CD4-positive, alpha-beta T cell treated with Interleukin-17A for 1 hour (primary cell): Measurements from ENCODE around the gene VAT1.

Source experiments
- DNase-seq: peaks from one replicate; pipeline ENCODE4 v3.0.0-alpha.2; 2020

VAT1 gene

DNA sequence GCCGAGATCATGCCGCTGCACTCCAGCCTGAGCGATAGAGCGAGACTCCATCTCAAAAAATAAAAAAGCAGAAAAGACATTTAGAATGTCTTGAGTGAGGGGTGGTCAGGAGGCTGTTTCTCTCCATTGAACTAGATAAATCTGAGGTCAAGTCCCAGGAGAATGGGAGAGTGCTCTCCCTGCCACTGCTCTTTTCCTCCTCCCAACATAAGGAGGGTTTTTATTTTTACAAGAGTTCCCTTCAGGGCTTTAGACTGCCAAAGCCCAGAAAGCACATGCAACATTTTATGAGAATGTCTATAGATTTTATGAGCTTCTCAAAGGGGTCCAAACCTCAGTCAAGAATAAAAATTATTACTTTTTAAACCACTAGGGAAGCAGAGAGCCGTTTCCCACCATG, 4.4 kb upstream of the VAT1 start:
- DNase-seq: no peak

DNA sequence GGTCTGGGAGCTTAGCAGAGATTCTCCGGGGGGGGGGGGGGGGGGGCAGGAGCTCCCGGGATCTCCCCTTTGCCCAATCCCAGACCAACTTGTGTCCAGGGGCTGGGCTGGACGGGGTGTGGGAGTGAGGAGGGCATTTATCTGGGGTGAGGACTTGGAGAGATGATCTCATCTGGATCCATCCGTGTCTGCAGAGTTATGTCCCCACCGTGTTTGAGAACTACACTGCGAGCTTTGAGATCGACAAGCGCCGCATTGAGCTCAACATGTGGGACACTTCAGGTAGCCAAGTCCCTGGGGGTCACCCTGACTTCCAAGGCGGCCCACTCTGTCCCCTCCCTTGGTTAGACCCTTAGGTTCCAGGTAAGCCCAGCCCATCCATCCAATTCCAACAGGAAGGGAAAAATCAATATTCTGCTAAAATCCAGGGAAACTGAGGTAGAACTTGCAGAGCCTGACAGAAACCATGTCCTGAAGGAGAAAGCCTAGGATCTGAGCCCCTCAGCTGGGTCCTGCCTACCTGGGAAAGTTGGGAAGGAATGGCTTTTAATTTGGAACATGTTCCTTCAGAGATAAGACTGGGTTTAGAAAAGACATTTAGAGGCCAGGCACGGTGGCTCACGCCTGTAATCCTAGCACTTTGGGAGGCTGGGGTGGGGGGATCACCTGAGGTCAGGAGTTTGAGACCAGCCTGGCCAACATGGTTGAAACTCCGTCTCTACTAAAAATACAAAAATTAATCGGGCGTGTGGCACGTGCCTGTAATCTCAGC, 3.8 kb upstream of the VAT1 start:
- DNase-seq: no peak

DNA sequence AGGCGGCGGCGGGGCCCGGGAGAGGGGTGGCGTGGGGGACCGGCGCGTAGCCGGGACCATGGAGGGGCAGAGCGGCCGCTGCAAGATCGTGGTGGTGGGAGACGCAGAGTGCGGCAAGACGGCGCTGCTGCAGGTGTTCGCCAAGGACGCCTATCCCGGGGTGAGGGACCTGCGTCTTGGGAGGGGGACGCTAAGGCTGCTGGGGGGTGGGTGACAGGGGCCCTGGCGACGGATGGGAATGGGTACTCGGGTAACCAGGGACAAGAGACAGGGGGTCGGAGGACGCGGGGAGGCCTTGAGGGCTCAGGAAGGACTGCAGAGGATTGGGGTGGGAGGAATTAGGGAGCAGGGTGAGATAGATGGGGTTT, 3.1 kb upstream of the VAT1 start:
- no peak for DNase-seq

DNA sequence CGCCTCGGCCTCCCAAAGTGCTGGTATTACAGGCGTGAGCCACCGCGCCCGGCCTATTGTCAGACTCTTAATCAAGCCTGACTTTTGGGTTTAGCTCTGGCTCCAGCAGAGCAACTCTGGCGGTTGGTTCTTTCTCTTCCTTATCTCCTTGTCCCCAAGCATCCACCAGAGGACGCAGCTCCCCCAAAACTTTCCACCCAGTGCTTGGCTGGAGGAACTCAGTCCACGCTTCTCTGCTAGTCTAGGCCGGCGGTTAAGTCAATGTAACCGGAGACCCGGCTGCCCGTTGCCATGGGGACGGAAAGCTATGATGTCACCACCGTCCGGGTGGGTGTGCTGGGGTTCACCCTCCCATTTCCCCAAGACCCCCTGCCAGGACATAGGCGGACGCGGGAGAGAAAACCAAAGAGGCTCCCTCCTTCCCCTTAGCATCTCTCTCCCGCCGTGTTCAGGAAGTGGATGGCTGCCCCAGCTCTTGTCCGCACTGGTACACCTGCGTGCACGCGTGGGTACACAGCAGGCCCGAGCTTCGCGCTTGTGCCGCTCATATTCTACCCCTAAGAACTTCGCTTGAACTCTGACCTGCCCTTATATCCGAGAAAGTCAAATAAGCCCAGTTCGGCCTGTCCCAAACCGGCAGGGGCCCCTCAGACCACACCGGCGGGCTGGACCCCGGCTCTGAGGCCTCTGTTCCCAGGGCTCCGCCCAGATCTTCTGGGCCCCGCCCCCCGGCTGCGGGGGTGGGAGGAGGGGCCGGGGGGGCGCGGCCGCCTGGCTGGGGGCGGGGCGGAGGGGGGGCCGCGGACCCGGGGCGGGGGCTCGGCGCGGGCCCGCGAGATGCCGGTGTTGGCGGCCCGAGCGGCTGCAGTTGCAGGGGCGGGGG, 2.5 kb upstream of the VAT1 start, which contains the start of gene RND2:
Gene RND2, plus strand, starts transcription at position 825 of the 883 bp plus-strand sequence. CDS start 117 bp downstream, outside the sequence.
- DNase-seq: peak; percentile 89

DNA sequence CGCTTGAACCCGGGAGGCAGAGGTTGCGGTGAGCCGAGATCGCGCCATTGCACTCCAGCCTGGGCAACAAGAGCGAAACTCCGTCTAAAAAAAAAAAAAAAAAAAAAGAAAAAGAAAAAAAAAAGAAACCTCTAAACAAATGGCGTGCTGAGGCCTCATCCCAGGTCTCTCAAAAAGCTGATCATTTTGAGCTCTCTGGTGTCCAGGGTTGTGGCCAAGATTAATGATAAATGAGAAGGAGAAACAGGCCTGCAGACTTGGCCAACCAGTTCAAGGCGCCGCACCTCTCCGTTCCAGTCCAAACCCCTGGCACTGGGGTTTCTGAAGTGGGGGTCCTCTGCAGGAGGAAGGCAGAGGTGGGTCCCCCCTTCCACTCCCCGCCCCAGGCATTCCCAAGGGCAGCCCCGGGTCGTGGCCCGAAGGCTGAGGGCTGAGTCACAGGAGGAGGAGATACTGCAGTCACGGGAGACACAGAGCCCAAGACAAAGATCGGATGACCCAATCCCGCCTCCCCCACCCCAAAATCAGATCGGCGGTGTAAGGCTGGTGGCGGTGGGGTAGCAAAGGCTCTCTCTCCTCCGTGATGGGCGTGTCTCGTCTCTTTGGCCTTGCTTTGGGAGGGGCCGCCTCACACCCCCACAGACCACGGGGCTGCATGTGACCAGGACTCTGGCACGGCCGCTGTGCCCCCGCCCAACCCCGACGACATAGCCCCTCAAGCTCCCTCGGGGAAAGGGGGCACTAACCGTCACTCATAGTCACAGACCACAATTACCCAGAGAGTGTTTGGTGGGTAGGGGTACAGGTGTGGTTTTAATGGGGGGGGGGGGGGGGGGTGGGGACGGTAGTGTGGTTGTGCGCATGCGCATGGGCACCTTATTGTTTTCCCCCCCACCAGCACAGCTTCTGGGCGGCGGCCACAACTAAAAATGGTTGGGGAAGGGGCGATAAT, 1.1 kb downstream of the VAT1 start:
- peak; percentile 43 for DNase-seq

DNA sequence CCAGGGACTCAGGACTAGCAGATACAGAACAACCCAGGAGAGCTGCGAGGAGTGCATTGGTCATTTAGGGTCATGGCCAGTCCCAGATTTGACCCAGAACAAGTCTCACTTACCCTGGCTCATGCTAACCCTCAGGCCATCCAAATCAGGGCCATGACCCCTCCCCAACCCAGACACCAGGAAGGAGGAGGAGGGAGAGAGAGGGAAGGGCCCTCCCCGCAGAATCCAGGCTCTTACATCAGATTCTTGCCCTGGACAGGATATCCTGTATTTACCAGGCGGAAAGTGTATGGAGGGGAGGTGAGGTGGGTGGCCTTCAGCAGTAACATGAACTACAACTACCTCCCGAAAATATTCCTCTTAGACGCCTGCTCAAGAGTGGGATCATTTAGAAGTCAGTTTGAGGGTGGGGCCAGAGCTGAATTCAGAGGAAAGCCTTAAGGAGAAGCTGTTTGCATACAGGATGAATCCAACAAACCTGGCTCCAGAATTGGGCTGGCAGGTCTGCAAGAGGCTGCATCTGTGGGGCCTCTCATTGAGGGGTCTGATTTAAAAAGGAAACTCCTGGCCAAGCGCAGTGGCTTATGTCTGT, 2.1 kb downstream of the VAT1 start:
- no peak for DNase-seq

DNA sequence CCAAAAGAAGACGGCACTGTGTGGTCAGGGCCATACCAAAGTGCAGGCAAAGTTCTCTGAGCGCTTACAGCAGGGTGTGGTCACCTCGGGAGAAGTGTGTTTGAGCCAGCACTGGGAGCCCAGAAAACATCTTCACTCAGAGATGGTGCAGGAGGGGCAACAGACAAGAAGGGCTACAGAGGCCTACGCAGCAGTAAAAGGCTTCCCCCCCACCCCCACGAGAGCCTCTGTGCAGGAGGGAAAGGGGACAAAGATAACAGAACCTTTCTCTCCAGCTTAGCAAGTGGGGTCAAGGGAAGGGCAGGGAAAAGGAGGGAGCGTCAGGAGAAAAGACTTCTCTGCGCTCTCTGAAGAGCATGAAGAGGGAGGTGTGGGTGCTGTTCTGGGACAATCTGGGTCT, 2.8 kb downstream of the VAT1 start:
- DNase-seq: no peak

DNA sequence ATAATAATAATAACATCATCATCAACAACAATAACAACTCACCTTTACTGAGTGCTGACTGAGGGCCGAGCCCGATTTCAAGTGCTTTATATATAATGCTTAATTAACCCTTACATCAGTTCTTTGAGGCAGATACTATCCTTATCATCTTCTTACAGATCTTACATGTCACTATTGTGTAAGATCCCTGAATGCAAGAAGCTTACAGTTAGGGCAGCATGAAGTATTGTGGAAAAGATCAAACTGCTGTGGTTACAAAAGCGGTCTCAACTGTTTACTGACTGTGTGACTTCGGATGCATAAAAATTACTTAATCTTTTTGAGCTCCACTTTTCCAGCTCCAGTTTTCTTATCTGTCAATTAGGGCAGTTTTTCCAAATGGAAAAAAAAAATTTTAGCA, 3.3 kb downstream of the VAT1 start:
- no peak for DNase-seq

DNA sequence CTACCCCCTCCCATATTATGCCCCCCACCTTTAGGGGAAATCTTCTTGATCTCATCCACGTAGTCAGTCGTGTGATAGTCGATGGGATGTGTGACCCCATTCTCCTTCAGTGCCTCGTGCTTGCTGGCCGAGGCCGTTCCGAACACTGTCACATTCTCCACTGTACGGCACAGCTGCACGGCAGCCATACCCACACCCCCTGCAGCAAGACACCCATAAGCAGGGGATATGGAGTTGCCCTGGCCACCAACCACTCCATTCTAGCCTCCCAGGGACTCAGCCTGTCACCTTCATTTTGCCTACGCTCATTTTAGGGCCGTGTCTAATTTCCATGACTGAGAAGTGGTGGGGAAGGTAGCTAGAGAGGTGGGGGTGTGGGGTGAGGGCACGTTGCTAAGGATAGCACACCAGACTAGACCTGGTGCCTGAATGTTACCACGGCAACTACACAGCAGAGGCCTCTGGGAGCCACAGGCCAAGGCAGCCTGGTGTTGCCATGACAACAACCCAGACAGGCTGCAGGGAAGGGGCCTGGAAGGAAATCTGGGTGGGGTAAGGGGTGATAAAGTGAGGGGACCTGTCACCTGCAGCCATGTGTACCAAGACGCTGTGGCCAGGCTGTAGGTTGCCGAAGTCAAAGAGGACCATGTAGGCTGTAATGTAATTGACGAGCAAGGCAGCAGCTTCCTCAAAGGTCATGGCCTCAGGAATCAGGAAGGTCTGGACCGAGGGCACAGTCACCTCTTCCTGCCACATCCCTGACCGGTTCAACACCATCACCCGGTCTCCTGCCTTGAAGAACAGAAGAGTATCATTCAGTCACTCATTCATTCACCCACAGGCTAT, 4.0 kb downstream of the VAT1 start:
- DNase-seq: peak; percentile 62

DNA sequence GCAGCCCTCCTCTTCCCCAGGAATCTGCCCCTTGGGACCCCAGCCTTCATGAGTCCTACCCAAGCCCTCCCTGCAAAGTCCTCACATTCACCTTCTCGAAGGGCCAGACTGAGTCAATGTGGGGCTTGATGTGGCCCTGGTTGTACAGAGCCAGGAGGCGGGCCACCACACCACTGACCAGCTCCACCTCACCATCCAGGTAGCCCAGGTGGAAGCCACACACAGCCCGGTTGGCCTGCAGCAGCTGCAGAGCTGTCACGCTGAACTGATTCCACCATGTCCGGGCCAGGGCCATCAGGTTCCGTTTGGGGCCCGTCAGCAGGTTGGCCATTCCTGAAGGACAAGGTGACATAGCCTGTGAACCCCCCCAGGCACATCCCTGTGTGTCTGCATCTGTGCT, 6.0 kb downstream of the VAT1 start:
- DNase-seq: no peak

DNA sequence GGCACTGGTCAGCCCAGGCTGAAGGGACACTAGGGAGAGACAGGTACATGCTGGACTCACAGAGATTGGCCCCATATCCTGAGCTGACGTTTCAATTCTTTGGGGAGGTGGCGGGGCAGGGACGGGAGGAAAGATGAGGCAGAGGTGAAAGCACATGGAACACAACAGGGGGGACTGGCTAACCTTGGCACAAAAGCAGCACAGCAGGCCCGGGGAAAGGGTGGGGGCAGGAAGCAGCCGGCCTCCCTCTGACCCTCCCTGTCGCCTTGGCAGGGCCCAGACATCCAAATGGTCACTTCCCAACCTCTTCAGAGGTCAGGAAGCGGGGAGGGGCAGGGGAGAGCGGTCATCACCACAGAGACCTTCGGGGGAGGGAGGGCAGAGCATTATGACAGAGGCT, 6.6 kb downstream of the VAT1 start:
- DNase-seq: no peak

DNA sequence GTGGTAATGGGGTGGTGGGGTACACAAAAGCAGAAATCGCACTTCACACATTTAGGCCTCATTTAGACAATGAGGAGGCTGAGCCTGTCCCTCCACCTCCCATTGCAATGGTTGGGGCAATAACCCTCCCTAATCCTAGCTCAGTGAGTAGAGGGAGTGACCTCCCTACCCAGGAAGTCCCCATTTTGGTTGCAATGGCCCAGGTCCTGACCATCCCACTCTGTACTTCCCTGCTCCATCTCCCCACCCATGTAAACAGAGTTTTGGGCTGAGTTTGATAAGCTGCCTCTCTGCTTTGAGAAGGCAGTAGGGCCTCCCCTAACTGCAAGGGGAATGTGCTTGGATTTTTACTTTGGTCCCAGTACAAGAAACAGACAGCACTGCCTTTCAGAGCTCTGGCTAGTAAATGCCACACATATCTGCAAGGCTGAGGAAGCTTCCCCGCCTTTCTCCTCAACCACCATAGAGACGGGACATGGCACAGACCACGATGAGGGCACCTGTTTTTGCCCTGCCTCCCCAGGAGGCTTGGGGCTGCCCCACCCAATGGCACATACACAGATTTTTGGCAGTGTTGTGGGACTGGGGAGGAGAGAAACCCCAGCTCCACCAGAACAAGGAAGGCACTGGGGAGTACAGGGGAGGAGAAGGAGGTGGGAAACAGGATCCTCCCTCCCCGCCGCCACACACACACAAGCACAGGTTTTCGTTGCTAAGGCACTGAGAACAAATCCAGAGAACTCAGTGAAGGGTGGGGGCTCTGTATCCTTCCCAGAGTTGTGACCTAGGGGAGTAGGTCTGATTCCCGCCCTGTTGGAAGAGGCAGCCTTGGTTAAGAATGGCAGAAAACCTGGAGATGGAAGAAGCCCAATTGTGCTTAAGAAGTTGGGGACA, 7.3 kb downstream of the VAT1 start:
- no peak for DNase-seq

DNA sequence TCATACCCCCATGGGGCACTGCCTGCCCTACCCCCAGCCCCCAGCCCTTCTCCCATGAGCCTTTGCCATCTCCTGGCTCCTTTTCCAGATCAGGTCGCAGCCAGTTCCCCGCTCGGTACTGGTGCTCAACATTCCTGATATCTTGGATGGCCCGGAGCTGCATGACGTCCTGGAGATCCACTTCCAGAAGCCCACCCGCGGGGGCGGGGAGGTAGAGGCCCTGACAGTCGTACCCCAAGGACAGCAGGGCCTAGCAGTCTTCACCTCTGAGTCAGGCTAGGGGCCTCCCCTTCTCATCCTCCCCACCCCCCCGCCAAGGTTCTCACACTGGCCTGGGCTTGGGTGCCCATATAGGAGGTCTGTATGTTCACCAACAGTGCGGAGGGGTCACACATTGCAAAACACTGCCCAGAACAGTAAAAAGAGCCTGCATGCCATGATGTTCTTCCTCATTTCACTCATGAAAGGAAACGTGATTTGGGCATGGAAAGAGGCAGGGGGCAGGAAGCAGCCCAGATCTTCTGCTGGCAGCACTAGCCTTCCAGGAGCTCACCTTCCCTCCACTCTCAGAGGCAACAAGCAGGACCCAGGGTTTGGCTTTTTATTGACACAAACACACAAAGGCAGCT, 8.1 kb downstream of the VAT1 start:
- DNase-seq: no peak

DNA sequence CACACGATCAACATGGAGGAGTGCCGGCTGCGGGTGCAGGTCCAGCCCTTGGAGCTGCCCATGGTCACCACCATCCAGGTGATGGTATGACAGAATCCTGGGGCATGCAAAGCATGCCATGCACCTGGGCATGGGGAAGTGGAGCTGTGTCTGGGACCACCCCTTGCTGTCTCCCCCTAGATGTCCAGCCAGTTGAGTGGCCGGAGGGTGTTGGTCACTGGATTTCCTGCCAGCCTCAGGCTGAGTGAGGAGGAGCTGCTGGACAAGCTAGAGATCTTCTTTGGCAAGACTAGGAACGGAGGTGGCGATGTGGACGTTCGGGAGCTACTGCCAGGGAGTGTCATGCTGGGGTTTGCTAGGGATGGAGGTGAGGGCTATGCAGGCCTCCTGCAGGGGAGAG, 8.9 kb downstream of the VAT1 start:
- DNase-seq: no peak

DNA sequence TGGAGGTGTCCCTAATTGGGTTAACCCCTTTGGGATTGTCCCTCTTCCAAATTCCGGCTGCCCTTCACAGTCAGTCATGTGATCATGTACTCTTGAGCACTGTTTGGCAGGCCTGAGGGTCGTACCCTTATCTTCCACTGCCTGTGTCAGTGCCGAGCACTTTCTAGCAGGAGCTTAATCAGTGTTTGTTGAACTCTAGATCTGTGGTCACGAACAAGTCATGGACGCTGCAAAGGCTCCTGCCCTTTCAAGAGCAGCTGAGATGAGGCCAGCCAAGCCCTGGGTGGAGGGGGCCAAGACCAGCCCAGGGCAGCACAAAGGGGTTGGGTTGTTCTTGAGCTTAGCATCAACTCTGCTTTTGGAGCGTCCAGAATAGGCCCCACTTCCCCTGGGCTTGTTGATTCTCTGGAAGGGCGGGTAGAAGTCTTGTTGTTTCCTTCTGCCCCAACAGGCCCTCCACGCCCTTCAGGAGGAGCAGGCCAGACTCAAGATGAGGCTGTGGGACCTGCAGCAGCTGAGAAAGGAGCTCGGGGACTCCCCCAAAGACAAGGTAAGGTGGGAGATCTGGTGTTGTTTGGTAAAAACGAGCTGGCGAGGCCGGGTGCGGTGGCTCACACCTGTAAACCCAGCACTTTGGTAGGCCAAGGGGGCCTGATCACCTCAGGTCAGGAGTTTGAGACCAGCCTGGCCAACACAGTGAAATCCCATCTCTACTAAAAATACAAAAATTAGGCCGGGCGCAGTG, 10.3 kb downstream of the VAT1 start:
- DNase-seq: no peak

DNA sequence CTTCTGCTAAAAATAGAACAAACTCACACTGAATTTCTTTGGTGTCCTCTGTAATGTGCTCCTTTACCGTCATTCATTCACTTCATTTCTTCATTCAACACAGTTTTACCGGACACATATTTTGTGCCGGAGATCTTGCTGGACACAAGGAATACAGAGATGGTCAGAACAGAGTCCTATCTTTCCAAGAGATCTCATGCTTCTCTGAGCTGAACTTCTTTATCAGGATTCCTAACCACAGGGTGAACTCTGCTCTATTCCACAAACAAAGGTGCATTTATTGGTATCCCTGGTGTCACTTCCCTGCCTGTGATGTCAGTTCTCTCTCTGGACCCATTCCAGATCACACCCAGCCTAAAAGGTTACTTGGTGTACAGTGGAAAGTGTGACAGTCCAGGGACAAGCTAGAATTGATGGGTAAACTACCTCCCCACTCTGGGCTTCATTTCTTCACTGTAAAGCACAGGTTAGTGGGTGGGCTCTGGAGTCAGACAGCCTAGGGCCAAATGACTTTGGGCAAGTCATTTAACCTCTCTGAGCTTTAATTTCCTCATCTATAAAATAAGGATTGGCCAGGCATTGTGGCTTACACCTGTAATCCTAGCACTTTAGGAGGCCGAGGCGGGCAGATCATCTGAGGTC, 11.4 kb downstream of the VAT1 start:
- no peak for DNase-seq

DNA sequence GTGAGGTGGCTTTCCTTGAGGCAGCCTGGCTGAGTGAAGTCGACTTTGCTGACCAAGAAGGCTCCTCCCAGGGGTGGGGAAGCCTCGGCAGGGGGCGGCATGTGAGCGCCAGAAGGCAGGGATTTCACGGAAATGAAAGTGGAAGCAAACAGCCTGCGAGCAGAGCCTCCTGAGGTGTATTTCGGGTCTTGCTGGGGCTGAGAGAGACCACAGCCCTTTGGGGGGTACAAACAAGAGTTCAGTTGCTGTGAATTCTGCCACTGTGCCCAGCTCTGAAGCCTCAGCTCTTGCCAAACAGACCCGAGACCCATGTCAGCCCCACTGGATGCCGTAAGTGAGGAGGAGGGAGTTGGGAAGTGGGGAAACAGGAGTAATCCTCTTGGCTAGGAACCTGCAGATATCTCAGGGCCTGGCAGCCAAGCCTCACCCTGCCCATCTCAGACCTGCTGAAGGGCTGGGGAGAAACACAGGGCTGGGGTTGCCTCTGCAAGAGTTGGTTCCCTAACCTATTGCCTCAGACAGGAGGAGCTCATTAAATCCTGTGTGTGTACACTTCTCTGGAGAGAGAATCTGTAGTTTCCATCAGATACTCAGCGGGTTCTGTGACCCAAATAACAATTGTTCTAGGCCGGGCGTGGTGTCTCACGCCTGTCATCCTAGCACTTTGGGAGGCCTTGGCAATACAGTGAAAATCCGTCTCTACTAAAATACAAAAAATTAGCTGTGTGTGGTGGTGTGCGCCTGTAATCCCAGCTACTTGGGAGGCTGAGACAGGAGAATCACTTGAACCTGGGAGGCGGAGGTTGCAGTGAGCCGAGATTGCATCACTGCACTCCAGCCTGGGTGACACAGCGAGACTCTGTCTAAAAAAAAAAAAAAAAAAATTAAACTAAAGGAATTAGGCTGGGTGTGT, 15.3 kb downstream of the VAT1 start, which contains the start of gene IFI35:
Gene IFI35, plus strand, starts transcription at position 146 of the 913 bp plus-strand sequence. Its CDS starts 164 bp downstream, at position 310.
- DNase-seq: peak; percentile 89
